HEK293 (cell line): ENCODE results near the gene IRAK2.

Experiments used
- KLF10 ChIP-seq: fragments of 450-650 bp; IDR thresholded peaks from 2 replicates; pipeline ENCODE4 v1.5.1; 2018; ENCODE audit warnings: missing biosample characterization, mild to moderate bottlenecking, missing genetic modification characterization
- KLF7 ChIP-seq: fragments of 450-650 bp; formaldehyde crosslinking; IDR thresholded peaks from 2 replicates; pipeline ENCODE4 v1.5.1; 2016; ENCODE audit warnings: missing biosample characterization, missing genetic modification characterization, borderline replicate concordance
- KLF8 ChIP-seq: fragments of 450-650 bp; formaldehyde crosslinking; IDR thresholded peaks from 2 replicates; pipeline ENCODE4 v1.5.1; 2016; ENCODE audit warnings: missing biosample characterization, missing genetic modification characterization
- OVOL3 ChIP-seq: fragments of 450-650 bp; formaldehyde crosslinking; IDR thresholded peaks from 2 replicates; pipeline ENCODE4 v1.5.1; 2016; ENCODE audit warnings: missing biosample characterization, missing genetic modification characterization
- PBX3 ChIP-seq: sonication (generic); formaldehyde crosslinking; IDR thresholded peaks from 2 replicates; pipeline ENCODE4 v1.8.1; 2022; ENCODE audit warnings: mild to moderate bottlenecking, moderate library complexity, missing genetic modification reagents
- SCRT2 ChIP-seq: fragments of 450-650 bp; formaldehyde crosslinking; IDR thresholded peaks from 2 replicates; pipeline ENCODE4 v1.5.1; 2016; ENCODE audit warnings: missing biosample characterization, missing genetic modification characterization
- SP3 ChIP-seq: fragments of 450-650 bp; formaldehyde crosslinking; IDR thresholded peaks from 2 replicates; pipeline ENCODE4 v1.5.1; 2016; ENCODE audit warnings: missing biosample characterization, missing genetic modification characterization
- TRIM28 ChIP-seq: IDR thresholded peaks from 2 replicates; pipeline ENCODE4 v1.6.1; 2011; ENCODE audit warnings: low read length, control low read depth, borderline replicate concordance
- YY2 ChIP-seq: fragments of 450-650 bp; formaldehyde crosslinking; IDR thresholded peaks from 2 replicates; pipeline ENCODE4 v1.5.1; 2016; ENCODE audit warnings: missing biosample characterization, missing genetic modification characterization
- ZBTB26 ChIP-seq: fragments of 450-650 bp; formaldehyde crosslinking; optimal IDR thresholded peaks from 2 replicates; pipeline ENCODE3; 2016; ENCODE audit warnings: missing biosample characterization, mild to moderate bottlenecking, missing genetic modification characterization
- ZEB2 ChIP-seq: fragments of 450-650 bp; formaldehyde crosslinking; IDR thresholded peaks from 2 replicates; pipeline ENCODE4 v1.5.1; 2016; ENCODE audit warnings: missing biosample characterization, missing genetic modification characterization
- ZNF112 ChIP-seq: fragments of 450-650 bp; formaldehyde crosslinking; IDR thresholded peaks from 2 replicates; pipeline ENCODE4 v1.5.0; 2017; ENCODE audit warnings: missing biosample characterization, missing genetic modification characterization
- ZNF146 ChIP-seq: fragments of 450-650 bp; formaldehyde crosslinking; IDR thresholded peaks from 2 replicates; pipeline ENCODE4 v1.5.1; 2016; ENCODE audit warnings: missing biosample characterization, missing genetic modification characterization
- ZNF2 ChIP-seq: fragments of 450-650 bp; formaldehyde crosslinking; IDR thresholded peaks from 2 replicates; pipeline ENCODE4 v1.5.1; 2016; ENCODE audit warnings: missing biosample characterization, missing genetic modification characterization
- ZNF211 ChIP-seq: fragments of 450-650 bp; formaldehyde crosslinking; IDR thresholded peaks from 2 replicates; pipeline ENCODE4 v1.5.1; 2016; ENCODE audit warnings: low read depth, missing biosample characterization, missing genetic modification characterization
- ZNF223 ChIP-seq: fragments of 450-650 bp; formaldehyde crosslinking; IDR thresholded peaks from 2 replicates; pipeline ENCODE4 v1.5.1; 2016; ENCODE audit warnings: missing biosample characterization, missing genetic modification characterization
- ZNF239 ChIP-seq: fragments of 450-650 bp; formaldehyde crosslinking; IDR thresholded peaks from 2 replicates; pipeline ENCODE4 v1.5.1; 2016; ENCODE audit warnings: missing biosample characterization, missing genetic modification characterization
- ZNF266 ChIP-seq: fragments of 450-650 bp; formaldehyde crosslinking; IDR thresholded peaks from 2 replicates; pipeline ENCODE4 v1.5.1; 2016; ENCODE audit warnings: missing biosample characterization, missing genetic modification characterization, low read depth
- ZNF341 ChIP-seq: fragments of 450-650 bp; formaldehyde crosslinking; IDR thresholded peaks from 2 replicates; pipeline ENCODE4; 2016; ENCODE audit warnings: low read depth, missing biosample characterization, missing genetic modification characterization
- ZNF391 ChIP-seq: fragments of 450-650 bp; formaldehyde crosslinking; IDR thresholded peaks from 2 replicates; pipeline ENCODE4 v1.5.1; 2016; ENCODE audit warnings: low read depth, missing biosample characterization, missing genetic modification characterization, borderline replicate concordance
- ZNF398 ChIP-seq: fragments of 450-650 bp; formaldehyde crosslinking; IDR thresholded peaks from 2 replicates; pipeline ENCODE4 v1.5.1; 2017; ENCODE audit warnings: missing biosample characterization, missing genetic modification characterization
- ZNF621 ChIP-seq: fragments of 450-650 bp; formaldehyde crosslinking; IDR thresholded peaks from 2 replicates; pipeline ENCODE4 v1.5.1; 2017; ENCODE audit warnings: missing biosample characterization, missing genetic modification characterization
- ZNF623 ChIP-seq: fragments of 450-650 bp; formaldehyde crosslinking; IDR thresholded peaks from 2 replicates; pipeline ENCODE4 v1.5.1; 2016; ENCODE audit warnings: missing biosample characterization, missing genetic modification characterization
- ZNF692 ChIP-seq: fragments of 450-650 bp; formaldehyde crosslinking; IDR thresholded peaks from 2 replicates; pipeline ENCODE4 v1.5.1; 2016; ENCODE audit warnings: missing biosample characterization, missing genetic modification characterization
- ZNF777 ChIP-seq: fragments of 450-650 bp; formaldehyde crosslinking; IDR thresholded peaks from 2 replicates; pipeline ENCODE4 v1.5.1; 2017; ENCODE audit warnings: missing biosample characterization, missing genetic modification characterization, borderline replicate concordance
- ZNF792 ChIP-seq: fragments of 450-650 bp; formaldehyde crosslinking; IDR thresholded peaks from 2 replicates; pipeline ENCODE4 v1.5.1; 2016; ENCODE audit warnings: missing biosample characterization, missing genetic modification characterization
- ZNF830 ChIP-seq: fragments of 450-650 bp; IDR thresholded peaks from 2 replicates; pipeline ENCODE4 v1.5.0; 2018; ENCODE audit warnings: missing biosample characterization, missing genetic modification characterization, low read depth, mild to moderate bottlenecking, moderate library complexity
- ZXDB ChIP-seq: fragments of 450-650 bp; formaldehyde crosslinking; IDR thresholded peaks from 2 replicates; pipeline ENCODE4 v1.5.1; 2016; ENCODE audit warnings: missing biosample characterization, missing genetic modification characterization
- TF ChIP-seq, protein P1 (sequence below): fragments of 450-650 bp; formaldehyde crosslinking; IDR thresholded peaks from 2 replicates; pipeline ENCODE4 v1.5.1; 2016; ENCODE audit warnings: missing biosample characterization, missing genetic modification characterization

Gene IRAK2

DNA sequence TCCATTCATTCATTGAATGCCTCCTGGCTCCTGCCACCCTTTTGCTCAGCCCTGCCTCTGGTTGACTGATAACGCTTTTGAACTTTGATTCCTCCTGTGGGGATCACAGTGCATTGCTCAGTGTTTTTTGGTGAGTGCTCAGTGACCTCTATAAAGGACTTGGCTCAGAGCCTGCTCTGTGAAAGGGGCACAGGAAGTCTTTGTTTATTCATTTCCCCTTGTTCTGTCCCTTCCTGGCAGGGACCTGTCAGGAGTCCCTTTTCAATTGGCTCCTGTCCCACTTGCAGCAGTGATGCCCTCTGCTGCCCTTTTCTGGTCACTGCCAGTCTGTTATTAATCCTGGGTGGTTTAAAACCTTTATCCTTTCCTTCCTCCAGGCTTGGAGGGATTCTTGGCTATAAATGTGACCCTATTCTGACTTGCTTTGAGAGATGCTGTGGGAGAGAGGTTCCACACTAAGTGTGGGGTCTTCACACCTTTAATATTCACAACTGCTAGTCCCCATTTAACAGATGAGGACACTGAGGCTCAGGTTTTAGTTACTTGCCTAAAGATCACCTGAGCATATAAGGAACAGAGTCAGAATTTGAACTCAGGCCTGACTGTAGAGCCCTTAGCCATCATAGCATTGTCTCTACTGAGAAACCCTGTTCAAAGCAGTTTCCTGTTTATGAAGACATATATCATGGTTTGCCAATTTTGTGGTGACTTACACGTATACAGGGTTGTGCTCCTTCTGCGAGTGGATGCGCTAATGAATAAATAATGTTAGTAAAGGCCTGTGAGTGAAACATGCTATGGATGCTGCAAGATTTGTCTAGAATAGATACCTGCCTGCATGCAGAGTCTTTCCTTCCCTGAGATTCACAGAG is 60.3 kb downstream of the IRAK2 start (continued):
- no peak for TF ChIP-seq ZBTB26
- TF ChIP-seq ZNF391 (tag by site-specific recombination) = peak; percentile 19; the same call in 1 of the 2 replicates
- 0 out of 2 replicates have a peak, but pooled peaks have one; percentile 31 for TF ChIP-seq KLF8
- TF ChIP-seq SCRT2 (tag by site-specific recombination) = no peak
- no peak for TF ChIP-seq ZNF621 (tag by site-specific recombination)
- TF ChIP-seq ZNF830 (tag by site-specific recombination) = no peak
- TF ChIP-seq ZNF692 (tag by site-specific recombination) = peak; percentile 53; the same call in 1 of the 2 replicates
- TF ChIP-seq ZNF239 (tag by site-specific recombination) = no peak
- no peak for TF ChIP-seq SP3 (tag by site-specific recombination)
- peak; percentile 75 for TF ChIP-seq ZXDB (tag by site-specific recombination)
- no peak for TF ChIP-seq PBX3 (CRISPR knock-in tag)
- TF ChIP-seq ZNF792 (tag by site-specific recombination) = no peak
- TF ChIP-seq KLF7 (tag by site-specific recombination) = no peak
- TF ChIP-seq ZNF112 = no peak
- no peak for TF ChIP-seq OVOL3 (tag by site-specific recombination)
- TF ChIP-seq ZNF623 (tag by site-specific recombination) = no peak
- no peak for TF ChIP-seq ZNF266
- TF ChIP-seq ZNF211 (tag by site-specific recombination) = no peak
- no peak for TF ChIP-seq ZNF146 (tag by site-specific recombination)
- no peak for TF ChIP-seq ZNF341 (tag by site-specific recombination)
- TF ChIP-seq TRIM28 = no peak
- TF ChIP-seq, protein P1, sequence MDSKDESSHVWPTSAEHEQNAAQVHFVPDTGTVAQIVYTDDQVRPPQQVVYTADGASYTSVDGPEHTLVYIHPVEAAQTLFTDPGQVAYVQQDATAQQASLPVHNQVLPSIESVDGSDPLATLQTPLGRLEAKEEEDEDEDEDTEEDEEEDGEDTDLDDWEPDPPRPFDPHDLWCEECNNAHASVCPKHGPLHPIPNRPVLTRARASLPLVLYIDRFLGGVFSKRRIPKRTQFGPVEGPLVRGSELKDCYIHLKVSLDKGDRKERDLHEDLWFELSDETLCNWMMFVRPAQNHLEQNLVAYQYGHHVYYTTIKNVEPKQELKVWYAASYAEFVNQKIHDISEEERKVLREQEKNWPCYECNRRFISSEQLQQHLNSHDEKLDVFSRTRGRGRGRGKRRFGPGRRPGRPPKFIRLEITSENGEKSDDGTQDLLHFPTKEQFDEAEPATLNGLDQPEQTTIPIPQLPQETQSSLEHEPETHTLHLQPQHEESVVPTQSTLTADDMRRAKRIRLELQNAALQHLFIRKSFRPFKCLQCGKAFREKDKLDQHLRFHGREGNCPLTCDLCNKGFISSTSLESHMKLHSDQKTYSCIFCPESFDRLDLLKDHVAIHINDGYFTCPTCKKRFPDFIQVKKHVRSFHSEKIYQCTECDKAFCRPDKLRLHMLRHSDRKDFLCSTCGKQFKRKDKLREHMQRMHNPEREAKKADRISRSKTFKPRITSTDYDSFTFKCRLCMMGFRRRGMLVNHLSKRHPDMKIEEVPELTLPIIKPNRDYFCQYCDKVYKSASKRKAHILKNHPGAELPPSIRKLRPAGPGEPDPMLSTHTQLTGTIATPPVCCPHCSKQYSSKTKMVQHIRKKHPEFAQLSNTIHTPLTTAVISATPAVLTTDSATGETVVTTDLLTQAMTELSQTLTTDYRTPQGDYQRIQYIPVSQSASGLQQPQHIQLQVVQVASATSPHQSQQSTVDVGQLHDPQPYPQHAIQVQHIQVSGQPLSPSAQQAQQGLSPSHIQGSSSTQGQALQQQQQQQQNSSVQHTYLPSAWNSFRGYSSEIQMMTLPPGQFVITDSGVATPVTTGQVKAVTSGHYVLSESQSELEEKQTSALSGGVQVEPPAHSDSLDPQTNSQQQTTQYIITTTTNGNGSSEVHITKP (tag by site-specific recombination) = 0 out of 2 replicates have a peak, but pooled peaks have one; percentile 24
- TF ChIP-seq YY2 = no peak
- no peak for TF ChIP-seq ZNF223 (tag by site-specific recombination)
- TF ChIP-seq ZEB2 (tag by site-specific recombination) = 0 out of 2 replicates have a peak, but pooled peaks have one; percentile 22
- no peak for TF ChIP-seq ZNF398
- no peak for TF ChIP-seq ZNF777 (tag by site-specific recombination)
- no peak for TF ChIP-seq KLF10 (tag by site-specific recombination)
- peak; percentile 47; the same call in 1 of the 2 replicates for TF ChIP-seq ZNF2 (tag by site-specific recombination)
